Bladder microvascular endothelial cell (primary cell): ENCODE measurements around the gene TATDN3. TPM values are rescaled to one million over a fixed set of nuclear protein-coding genes. Genes with fewer than 3 reads are reported as not detected.

Experiments
- total RNA-seq: library from RNA; depleted of rRNA; stranded (reverse); fragments of >200 nt; gene quantifications from 2 replicates; pipeline ENCODE4 v1.2.3, GENCODE V29; 2014

The TATDN3 gene
- 7.0 and 10.4 TPM in 2 replicates for total RNA-seq

GRCh38 chr1:212791676-212792395 is at the start of gene TATDN3, which contains the start of gene NSL1:
TATDN3 (plus strand) TSS chr1:212791894; CDS start chr1:212791922, 28 bp downstream.
NSL1 (minus strand) TSS chr1:212791777; CDS start chr1:212791763, 14 bp downstream.

GRCh38 chr1:212847549-212847948 is 55.9 kb downstream of the TATDN3 start, which contains the start of gene SPATA45:
SPATA45 (minus strand) TSS chr1:212847649; CDS start chr1:212836149, 11,500 bp downstream.

GRCh38 chr1:212857992-212858460 is 66.3 kb downstream of the TATDN3 start, which contains the start of gene FLVCR1:
FLVCR1 (plus strand) TSS chr1:212858275; CDS start chr1:212858453, 178 bp downstream.

Other genes with a start within 250 kb of the TATDN3 start
- gene ATF3, start 183.1 kb upstream of the TATDN3 start, total RNA-seq, result 2.6 and 21.5 TPM in 2 replicates
- 0.16 and 1.0 TPM in 2 replicates for gene BATF3, start 92.1 kb upstream of the TATDN3 start, total RNA-seq
- gene NSL1, start 117 bp upstream of the TATDN3 start, total RNA-seq, result 17.8 and 28.2 TPM in 2 replicates
- not detected in 2 replicates for gene SPATA45, start 55.8 kb downstream of the TATDN3 start, total RNA-seq
- gene FLVCR1, start 66.4 kb downstream of the TATDN3 start, total RNA-seq, result 7.8 and 8.6 TPM in 2 replicates
- 0.31 TPM in 1 of 2 replicates, not detected in the other for gene VASH2, start 158.6 kb downstream of the TATDN3 start, total RNA-seq
- 25.9 and 43.7 TPM in 2 replicates for gene ANGEL2, start 224.0 kb downstream of the TATDN3 start, total RNA-seq